GM18867 (cell line): ENCODE measurements around the gene CFAP46.
"Not testable (repeated sequence)": the region's sequence is repeated elsewhere in the genome, so short reads cannot be mapped to it uniquely, and the experiment has no call there.

Source experiments
- ATAC-seq: cut with Tn5 transposase; IDR thresholded peaks from one replicate; pipeline ENCODE4 v1.9.1; 2021; ENCODE audit warnings: mild to moderate bottlenecking, moderate library complexity; ENCODE audit not compliant: unreplicated experiment

The CFAP46 gene

DNA sequence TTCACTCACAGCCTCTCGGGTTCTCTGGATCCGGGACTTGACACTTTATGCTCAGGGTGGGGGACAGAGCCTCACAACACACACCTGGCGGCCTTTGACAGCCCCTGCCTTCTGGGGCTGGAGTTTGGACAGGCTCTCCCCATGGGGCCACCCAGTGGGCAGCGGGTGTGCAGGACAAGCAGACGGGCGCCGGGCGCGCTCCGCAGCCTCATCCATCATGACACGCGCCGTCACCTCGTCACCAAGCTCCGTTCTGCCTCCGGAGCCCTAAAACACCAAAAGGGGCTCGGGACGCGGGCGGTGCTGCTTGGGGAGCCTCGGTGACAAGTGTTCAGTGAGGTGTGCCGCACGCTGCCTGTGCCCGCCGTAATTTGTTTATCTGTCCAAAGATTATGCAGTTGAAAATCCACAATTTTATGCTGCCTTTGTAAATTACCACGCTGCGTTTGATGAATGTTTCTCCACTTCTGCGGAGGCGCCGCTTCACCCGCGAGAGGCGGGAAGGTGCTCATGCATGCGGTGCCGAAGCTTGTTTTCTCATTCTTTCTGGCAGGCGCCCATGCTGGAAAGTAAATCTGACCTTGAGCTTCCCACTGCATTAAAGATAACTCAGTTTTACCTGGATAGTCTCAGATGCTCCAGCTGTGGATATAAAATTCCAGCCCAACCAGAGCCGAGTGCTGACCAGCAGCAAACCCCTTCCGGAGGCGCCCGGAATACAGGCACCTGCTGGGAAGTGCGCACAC is 162.6 kb downstream of the CFAP46 start:
- no peak for ATAC-seq

DNA sequence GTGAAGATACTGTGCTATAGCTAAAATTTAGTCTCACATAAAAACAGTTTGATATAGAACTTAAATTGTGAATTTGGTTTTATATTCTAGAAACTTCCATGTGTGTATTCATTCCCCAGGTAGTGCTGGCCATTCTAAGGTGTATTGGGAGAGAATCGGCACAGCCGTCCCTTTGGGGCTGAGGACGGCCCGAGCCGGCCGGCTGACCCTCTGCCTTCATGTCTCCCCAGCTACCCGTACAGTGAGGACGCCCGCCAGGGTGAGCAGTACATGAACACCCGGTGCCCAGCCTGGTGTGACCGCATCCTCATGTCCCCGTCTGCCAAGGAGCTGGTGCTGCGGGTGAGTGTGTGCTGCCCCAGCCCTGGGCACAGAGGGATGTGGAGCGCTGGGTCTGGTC is 164.9 kb downstream of the CFAP46 start:
- no peak for ATAC-seq

DNA sequence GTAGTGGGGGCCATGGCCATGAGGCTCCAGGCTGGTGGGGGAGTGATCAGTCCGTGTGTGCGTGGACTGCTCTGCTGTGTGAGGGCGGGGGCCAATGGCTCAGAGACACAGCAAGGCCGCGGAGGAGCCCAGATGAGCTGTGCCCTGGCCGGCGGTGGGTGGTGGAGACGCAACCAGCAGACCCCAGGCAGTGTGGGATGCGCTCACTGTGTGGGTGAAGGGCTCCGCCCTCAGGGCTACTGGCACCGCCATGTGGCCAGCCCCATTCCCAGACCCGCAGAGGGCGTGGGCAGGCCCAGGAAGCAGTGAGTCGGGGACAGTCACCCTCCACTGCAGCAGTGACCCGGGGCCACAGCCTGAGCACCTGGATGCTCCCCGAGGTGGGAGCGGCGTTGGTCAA is 165.5 kb downstream of the CFAP46 start:
- no peak for ATAC-seq

DNA sequence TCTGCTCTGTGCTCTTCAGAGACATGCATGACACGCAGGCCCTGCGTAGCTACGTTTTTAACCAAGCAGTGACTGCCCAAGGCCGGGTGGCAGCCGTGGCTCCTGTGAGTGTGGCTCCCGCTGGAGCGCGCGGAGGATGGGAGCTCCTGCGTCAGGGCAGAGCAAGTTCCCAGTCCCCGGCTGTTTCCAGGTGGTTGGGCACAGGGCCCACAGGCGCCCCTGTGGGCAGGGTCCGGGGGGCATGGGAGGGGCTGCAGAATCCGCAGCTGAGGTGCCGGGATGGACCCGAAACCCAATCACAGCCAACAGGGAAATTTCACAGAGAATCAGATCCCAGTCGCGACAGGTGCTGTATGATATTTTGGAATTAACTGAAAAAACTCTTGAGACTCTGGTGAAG is 166.2 kb downstream of the CFAP46 start:
- no peak for ATAC-seq

DNA sequence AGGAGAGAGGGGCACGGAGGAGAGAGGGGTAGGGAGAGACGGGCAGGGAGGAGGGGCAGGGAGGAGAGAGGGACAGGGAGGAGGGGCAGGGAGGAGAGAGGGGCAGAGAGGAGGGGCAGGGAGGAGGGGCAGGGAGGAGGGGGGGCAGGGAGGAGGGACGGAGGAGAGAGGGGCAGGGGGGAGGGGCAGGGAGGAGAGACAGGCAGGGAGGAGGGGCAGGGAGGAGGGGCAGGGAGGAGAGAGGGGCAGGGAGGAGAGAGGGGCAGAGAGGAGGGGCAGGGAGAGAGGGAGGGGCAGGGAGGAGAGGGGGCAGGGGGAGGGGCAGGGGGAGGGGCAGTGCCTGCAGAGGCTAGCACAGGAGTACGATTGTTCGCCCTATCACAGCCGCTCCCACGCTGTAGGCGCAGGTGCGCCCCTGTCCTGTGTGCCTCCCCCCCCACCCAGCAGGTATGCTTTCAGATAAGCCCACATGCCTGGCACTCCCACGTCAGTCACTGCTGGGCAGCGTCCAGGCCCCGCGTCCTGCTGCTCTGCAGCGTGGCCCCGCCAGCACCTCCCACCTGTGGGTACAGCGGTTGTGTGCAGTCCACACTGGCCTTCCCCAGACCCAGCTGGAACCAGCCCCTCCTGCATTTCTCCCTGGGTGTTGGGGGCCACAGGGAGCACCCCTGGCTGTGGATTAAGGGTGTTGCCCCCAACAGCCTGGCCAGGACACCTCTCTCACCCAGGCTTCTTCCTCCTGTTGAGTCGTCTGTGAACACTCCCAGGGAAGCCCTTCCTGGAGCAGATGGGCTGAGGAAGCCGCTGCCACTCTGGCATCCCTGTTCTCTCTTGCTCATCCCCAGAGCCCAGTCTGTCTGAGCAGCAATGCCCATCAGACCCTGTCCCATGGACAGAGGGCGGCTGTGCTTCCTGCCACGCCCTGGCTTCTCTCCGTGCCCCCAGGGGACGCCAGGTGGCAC is 167.2 kb downstream of the CFAP46 start:
- no peak for ATAC-seq

DNA sequence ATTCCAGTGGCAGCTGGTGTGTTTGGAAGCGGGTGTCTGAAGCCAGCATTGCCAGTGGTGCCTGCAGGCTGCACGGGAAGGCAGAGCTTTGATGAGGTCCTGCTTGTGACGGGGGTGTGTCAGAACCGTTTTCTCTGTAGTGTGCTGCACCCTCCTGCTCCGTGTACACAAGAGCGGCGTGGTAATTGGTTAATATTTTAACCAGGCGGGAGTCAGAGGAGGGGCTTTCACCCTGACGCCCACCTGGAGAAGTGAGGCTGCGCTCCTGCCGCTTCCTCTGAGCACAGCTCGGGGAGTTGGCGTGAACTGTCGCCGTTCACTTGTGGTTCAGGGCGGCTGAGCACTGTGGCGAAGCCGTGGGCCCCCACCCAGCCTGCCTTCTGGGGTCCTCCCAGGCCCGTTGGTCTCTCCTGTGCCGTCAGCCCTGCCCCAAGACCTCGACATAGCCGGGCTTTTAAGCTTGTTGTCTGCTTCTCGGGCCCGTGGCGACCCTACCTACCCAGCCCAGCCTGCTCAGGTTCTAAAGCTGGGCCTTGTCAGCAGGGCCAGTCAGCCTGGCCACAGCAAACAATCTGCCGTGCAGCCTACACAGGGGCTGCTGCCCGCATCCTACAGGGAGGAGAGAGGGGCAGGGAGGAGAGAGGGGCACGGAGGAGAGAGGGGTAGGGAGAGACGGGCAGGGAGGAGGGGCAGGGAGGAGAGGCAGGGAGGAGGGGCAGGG is 168.0 kb downstream of the CFAP46 start:
- no peak for ATAC-seq

DNA sequence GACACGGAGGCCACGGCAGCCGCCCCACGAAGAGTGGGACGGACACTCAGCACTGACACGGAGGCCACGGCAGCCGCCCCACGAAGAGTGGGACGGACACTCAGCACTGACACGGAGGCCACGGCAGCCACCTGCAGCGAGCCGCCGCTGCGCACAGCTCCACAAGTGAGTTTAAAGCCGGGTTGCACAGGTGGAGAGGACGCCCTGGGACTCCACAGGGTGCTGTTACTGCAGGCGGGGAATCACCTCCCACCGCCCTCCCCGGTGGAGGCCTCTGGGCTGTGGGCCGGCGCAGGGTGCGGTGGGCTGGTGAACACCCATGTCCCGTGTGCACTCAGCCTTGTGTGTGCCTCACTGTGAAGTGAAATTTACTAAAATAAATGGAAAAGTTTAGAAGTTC is 169.6 kb downstream of the CFAP46 start:
- ATAC-seq, result not testable (repeated sequence)

DNA sequence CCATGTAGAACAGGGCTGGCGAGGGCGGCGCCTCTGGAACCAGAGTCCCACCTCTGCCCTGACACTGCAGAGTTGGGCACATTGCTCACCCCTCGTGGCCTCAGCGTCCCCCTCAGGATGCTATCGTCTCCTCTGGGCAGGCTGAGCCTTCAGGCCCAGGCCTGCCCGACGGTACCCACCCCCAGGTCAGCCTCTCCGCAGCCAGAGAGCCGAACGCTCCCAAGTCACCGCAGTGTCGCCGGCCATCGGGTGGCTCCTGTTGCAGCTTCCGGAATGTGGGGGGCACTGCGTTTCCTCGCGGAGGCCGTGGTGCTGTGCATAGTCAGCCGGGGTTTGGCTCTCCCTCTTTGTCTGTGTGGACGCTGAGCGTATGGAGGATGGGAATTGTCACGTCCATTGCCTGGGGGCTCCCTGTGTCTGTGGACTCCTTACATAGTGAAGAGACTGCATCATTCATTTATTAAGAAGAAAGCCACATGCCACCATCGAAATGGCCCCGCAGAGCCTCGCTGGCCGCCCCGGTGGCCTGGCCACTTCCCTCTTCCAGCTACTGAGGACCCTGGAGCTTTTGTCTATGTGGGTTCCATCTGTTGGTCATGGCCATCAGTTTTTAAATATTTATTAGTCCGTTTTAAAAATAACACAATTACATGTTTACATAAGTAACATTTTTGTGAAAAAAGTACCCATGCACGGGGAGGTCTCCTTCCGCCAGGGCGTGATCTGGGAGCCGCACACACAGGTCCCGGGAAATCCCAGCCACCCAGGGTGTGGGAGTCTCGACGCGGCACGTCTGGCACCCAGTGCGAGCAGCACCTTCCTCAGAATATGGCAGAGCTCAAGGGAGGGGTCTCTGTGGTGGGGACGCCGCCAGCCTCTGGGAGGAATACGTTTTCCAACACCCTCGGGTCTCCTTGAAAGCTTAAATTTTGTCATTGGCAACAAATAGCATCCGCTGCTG is 172.0 kb downstream of the CFAP46 start:
- no peak for ATAC-seq

DNA sequence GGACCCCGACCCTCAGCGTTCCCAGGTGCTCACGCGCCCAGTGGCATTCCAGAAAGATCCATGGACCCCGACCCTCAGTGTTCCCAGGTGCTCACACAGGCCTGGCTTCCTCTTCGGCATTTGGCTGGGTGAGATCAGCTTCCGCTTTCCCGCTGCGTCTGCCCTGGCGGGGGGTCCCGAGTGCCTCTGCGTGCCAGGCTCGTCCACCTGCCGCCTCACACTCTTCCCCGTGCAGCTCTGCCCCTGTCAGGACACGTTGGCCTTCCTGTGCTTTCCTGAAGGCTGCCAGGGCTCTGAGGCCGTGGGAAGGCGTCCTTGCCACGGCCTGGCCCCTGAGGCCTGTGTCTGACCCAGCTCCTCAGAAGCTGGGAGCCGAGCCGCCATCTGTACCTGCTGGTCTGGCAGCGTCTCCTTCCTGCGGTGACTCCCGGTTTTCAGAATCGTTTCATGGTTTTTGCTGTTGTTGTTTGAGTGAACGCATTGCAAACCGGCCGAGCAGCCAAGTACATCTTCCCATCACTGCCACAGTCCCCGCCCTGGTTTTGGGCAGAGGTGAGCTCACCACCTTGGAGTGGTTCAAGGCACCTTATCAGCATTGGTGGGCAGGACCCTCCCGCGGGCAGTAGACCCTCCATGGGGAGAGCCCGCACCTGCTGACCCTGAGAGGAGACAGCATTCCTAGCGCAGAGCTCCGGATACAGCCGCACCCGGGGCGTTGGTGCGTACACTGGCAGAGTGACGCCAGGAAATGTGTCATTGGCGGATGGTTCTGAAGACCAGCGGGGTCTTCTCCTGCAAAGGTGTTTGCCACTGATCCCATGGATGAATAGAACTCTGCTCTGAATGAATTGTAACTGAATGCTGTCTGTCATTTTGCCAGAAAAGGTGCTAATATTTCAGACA is 173.8 kb downstream of the CFAP46 start:
- ATAC-seq, result no peak

DNA sequence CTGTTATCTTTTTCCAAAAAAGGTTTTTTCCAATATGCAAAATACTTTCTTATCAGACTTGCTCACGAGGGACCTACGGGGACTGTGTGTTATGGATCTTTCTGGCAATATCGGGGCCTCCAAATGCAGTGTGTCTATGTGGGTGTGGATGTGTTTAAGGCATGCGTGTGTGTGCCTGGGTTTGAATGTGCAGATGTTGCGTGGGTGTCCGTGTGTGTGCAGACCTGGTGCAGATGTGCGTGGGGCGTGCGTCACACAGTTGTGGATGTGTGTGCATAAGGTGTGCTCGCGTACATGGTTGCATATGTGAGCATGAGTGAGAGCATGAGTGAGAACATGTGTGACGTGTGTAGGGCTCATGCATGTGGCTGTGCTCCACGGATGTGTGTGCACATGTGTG is 176.1 kb downstream of the CFAP46 start:
- no peak for ATAC-seq

DNA sequence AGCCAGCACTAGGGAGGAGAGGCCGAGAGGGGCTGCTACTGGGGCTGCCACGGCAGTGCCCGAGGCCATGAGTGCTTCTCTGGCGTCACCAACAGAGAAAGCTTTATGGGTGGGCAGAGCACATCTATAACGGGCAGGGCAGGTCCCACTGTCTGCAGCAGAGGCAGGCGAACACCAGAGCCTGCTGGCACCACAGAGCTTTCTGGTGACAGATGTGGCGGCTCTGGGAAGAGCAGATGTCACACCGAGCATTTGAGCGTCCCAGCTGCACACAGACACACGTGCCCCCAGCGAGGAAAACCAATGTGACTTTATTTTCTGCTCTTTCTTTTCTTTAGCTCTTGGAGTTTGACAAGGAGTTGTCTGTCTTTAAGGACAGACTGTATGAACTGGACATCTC is 176.9 kb downstream of the CFAP46 start:
- no peak for ATAC-seq

DNA sequence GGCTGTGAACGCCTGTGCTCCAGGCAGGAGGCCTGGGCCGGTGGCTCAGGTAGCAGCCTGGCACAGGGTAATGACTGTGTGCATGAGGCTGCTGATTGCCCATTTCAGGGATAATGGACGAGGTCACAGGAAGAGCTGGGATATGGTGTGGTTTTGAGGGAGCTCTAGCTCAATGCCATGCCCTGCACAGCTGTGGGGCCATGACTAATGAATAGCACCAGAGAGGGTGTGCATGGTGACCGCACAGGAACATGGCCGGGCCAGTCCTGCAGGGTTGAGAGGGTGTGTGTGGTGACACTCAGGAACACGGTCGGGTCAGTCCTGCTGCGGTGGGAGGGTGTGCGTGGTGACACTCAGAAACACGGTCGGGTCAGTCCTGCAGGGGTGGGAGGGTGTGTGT is 178.3 kb downstream of the CFAP46 start:
- no peak for ATAC-seq

DNA sequence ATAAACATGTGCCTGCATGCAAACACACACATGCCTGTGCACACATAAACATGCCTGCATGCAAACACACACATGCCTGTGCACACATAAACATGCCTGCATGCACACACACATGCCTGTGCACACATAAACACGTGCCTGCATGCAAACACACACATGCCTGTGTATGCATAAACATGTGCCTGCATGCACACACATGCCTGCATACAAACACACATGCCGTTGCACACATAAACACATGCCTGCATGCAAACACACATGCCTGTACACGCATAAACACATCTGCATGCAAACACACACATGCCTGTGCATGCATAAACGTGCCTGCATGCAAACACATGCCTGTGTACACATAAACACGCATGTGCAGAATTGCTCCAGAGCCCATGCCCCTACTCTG is 178.8 kb downstream of the CFAP46 start:
- no peak for ATAC-seq

DNA sequence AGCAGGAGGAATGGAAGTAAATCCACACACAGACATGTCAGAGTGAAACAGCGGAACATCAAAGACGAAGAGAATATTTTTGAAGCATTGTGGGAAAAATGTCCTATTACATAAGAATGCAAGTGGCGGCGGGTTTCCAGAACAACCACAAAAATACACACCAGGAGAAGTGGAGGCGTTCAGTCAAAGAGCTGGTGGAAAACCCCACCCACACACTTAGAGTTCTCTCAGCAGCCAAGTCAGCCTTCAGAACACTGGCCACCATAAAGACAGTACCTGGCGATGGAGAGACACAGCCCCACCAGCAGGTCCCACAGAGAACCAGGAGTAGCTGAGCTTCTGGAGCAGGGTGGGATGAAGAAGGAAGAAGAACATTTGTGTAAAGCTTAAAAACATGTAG is 180.1 kb downstream of the CFAP46 start:
- ATAC-seq, result no peak

DNA sequence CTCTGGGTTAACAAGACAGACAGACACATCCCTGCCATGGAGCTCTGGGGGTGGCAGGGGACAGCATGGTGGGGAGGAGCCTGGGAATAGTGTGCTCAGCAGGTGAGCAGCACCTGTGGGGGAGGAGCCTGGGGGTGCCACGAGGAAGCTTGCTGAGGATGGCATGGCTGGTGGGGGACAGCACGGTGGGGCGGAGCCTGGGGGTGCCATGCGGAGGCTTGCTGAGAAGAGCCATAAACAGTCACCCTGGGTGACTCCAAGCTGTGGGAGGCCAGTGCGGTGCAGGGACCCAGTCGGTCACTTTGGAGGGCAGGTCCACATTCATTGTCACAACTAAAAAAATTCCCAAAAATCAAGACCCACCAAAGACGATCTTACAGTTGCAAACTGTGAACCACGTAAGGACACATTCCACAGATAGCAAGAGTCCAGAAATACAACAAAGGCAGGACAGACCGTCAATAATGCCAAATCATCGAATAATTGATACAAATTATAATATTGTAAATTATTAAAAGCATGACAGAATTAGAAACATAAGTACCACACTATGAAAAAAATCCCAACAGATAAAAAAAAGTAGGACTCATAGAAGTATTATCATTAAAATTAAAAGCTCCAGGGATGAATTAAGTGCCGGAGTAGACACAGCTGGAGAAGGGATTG is 180.8 kb downstream of the CFAP46 start:
- no peak for ATAC-seq

DNA sequence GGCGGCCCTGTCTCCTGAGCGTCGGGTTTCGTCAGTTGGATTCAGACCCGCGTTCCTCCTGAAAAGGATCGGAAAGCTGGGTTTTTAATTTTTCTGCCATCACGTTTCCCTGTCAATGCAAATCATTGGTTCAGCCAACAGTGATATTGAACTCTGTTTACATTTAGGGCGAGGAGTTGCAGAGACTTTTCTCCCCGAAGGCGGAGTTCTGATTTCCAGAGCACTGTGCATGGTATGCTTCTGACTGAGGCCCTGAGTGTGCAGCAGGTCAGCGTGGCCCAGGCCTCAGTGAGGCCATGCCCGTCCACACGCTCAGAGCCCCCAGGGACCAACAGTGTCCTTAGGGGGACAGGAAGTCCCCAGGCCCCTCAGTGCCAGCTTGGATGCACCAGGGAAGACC is 183.5 kb downstream of the CFAP46 start:
- no peak for ATAC-seq
